ENCODE measurements around the gene DGKQ.
"Not testable (repeated sequence)": the region's sequence is repeated elsewhere in the genome, so short reads cannot be mapped to it uniquely, and the experiment has no call there.

GRCh38 chr4:918591-918990, 54.8 kb downstream of the DGKQ start:
- TF ChIP-seq CTCF (IDR thresholded peaks at IDR 0.05; ENCODE audit: low read length); EZH2 (optimal IDR thresholded peaks at IDR 0.05; ENCODE audit: low read depth, low read length); EZH2phosphoT487 (IDR thresholded peaks at IDR 0.05; ENCODE audit: low read length): not testable (repeated sequence)
